Fibroblast of villous mesenchyme (primary cell): ENCODE measurements around the gene BUB1B. TPM values are rescaled to one million over a fixed set of nuclear protein-coding genes. Genes with fewer than 3 reads are reported as not detected.
A peak's percentile ranks its signal among the peaks of the same experiment; 100 is the strongest.

Experiments used
- DNase-seq: peaks from one replicate; pipeline ENCODE4 v3.0.0-alpha.2; 2010; ENCODE audit warnings: low read depth
- H3K4me3 ChIP-seq: 2 replicates; pipeline ENCODE4 v1.5.1; 2011; ENCODE audit warnings: low read depth, mild to moderate bottlenecking, low read length
- CTCF ChIP-seq: IDR thresholded peaks from 2 replicates; pipeline ENCODE4 v1.5.1; 2012; ENCODE audit warnings: low read depth, mild to moderate bottlenecking, low read length; ENCODE audit not compliant: insufficient read depth
- total RNA-seq: library from RNA; depleted of rRNA; stranded (reverse); fragments of >200 nt; gene quantifications from 2 replicates; pipeline ENCODE4 v1.2.3, GENCODE V29; 2012

Gene BUB1B
- total RNA-seq, 1 donor = 19.9 TPM

DNA sequence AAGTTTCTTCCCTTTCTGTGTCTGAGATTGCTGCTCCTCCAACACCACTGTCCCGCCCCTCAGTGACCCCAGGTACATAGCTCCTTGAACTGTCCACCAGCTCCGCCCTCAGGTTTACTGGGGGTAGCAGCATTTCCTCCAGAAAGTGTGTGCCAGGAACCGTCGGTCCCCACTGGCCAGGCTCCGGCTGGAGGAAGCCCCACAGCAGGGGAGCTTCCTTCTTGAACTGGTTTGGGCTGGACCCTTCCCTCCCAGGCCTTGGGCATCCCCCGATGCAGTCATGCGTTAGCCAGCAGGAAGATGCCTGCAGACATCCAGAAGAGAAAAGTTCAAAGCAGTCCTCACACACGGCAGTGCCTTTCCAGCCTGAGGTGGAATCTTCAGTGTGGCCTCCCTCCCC, 97.7 kb downstream of the BUB1B start:
- TF ChIP-seq CTCF = no peak
- DNase-seq = no peak
- no peak overlapping the region for H3K4me3 ChIP-seq

DNA sequence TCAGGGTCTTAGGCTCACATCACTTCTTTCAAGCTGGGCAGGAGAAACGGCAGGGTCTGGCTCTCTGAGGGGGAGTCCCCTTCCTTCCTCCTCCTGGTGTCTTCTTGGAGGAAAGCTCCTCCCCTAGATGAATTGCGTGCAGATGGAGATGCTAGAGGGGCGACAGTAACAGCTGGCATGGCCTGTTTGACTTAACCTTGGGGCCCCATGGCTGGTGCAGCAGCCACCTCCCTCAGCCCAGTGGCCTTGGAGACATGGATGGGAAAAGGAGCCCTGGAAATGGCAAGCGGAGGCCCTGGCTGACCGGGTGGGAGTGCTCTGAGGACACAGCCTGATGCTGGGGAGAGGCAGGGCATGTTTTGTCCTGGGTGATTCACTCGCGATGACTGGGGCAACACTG, 98.2 kb downstream of the BUB1B start:
- no peak for TF ChIP-seq CTCF
- no peak for DNase-seq
- H3K4me3 ChIP-seq = no peak overlapping the region

DNA sequence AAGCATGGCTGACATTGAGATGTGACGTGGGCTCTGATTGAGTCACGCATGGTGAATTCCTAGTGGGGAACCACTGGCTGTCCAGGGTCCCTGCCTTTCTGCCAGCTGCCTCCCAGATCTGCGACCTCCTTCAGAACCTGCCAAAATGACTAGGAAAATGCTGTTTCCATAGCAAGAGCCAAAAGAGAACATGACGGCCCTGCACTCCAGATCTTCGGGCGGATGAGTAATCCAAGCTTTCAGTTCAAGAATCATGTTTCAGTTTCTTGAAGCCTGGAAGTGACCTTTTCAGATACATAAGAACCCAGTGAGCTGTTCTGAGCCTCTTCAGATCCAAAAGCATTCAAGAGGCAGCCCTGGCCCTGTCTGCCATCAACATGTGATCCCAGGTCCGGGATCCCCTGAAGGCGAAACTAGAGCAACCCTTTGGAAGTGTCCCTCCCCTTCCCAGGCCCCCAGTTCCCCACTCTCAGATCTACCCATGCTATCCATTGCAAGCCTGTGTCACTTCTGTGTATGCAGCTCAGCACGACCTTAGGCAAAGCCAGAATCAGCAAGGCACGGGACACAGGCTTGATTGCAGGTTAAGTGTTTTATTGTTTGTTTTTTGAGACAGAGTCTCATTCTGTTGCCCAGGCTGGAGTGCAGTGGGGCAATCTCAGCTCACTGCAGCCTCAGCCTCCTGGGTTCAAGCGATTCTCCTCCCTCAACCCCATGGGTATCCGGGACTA, 102.3 kb downstream of the BUB1B start:
- H3K4me3 ChIP-seq = no peak overlapping the region
- peak; percentile 49 for DNase-seq
- TF ChIP-seq CTCF = no peak

DNA sequence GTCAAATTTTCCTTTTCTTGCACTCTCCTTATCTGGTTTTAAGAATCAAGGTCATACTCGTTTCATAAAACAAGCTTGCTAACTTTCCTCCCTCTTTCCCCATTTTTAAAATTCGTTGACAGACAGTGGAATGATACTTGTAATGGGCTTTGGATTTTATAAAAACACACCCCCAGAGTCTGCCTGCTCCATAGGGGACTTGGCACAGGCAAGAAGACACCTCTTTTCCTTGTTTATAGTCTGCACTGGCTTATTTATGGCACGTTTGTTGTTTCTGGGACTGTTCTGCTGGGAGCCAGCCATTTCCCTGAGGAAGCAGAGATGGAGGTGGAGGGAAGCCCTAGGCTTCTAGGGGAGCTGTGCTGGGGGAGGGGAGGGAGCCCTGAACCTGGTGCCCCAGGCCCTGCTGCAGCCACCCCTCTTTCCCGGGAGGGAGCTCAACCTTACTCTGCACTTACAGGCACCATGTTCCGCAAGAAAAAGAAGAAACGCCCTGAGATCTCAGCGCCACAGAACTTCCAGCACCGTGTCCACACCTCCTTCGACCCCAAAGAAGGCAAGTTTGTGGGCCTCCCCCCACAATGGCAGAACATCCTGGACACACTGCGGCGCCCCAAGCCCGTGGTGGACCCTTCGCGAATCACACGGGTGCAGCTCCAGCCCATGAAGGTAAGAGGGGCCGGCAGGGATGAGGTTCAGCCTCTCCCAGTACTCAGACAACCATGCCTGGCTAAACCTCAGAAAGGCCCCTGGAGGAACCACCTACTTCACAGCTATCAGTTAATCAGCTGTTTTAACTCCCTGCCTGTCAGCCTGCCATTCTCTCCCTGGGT, 103.7 kb downstream of the BUB1B start:
- DNase-seq = no peak
- TF ChIP-seq CTCF = no peak
- H3K4me3 ChIP-seq = no peak overlapping the region

DNA sequence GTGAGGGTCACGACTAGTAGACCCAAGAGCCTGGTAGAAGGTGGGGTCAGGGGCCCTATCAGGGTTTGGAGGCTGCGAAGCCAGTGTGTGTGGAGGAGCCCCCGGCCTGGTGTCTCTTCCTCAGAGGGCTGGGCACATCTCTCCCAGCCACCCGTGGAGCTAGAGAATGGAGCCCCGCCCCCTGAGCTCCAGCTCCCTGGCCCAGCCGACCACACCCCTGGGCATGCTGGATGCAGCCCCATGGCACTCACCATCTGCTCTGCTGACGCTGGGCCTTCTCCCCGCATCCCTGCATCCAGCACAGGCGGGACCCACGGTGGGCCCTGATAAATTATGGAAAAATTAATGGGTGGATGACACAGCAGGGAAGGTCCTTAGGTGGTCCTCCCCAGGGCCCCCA, 104.5 kb downstream of the BUB1B start:
- no peak for TF ChIP-seq CTCF
- DNase-seq = no peak
- H3K4me3 ChIP-seq = no peak overlapping the region

DNA sequence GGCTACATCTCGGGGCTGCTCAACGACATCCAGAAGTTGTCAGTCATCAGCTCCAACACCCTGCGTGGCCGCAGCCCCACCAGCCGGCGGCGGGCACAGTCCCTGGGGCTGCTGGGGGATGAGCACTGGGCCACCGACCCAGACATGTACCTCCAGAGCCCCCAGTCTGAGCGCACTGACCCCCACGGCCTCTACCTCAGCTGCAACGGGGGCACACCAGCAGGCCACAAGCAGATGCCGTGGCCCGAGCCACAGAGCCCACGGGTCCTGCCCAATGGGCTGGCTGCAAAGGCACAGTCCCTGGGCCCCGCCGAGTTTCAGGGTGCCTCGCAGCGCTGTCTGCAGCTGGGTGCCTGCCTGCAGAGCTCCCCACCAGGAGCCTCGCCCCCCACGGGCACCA, 105.0 kb downstream of the BUB1B start:
- no peak for DNase-seq
- TF ChIP-seq CTCF = no peak
- H3K4me3 ChIP-seq = no peak overlapping the region
